Stimulated activated CD4-positive, alpha-beta T cell treated with anti-CD3 and anti-CD28 coated beads, TNF-alpha, amount 100 ng/mL, for 48 hours (primary cell): ENCODE data around the gene SLC9C2.
"Not testable (repeated sequence)": the region's sequence is repeated elsewhere in the genome, so short reads cannot be mapped to it uniquely, and the experiment has no call there.

ENCODE experiments used
- DNase-seq, 3 donors: peaks; one replicate each; pipeline ENCODE4 v3.0.0-alpha.2; 2020; ENCODE audit warnings: low read depth in 3 of 3

The SLC9C2 gene

GRCh38 chr1:173484276-173484675, 118.6 kb downstream of the SLC9C2 start:
- DNase-seq: no peak

GRCh38 chr1:173482683-173483082, 120.2 kb downstream of the SLC9C2 start:
- no peak for DNase-seq

GRCh38 chr1:173481195-173481772, 121.6 kb downstream of the SLC9C2 start:
- DNase-seq: no peak

DNA sequence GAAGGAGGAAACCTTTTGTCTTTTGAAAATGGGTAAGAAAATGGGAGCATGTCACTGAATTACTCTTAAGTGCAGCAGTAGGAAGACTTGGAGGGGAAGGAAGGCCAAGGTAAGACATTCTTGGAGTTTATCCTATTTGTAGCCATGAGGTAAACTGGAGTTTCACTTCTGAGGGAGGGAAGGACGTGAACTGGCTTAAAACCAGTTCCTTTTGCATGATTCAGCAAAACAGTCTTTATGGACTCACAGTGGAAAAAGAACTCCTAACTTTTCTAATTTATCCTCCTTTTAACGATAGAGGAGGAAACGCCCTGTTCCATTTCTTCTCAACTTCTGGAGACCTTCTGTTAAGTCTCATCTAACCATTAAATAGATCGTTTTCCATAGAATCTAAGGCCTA, 123.2 kb downstream of the SLC9C2 start:
- DNase-seq: no peak

DNA sequence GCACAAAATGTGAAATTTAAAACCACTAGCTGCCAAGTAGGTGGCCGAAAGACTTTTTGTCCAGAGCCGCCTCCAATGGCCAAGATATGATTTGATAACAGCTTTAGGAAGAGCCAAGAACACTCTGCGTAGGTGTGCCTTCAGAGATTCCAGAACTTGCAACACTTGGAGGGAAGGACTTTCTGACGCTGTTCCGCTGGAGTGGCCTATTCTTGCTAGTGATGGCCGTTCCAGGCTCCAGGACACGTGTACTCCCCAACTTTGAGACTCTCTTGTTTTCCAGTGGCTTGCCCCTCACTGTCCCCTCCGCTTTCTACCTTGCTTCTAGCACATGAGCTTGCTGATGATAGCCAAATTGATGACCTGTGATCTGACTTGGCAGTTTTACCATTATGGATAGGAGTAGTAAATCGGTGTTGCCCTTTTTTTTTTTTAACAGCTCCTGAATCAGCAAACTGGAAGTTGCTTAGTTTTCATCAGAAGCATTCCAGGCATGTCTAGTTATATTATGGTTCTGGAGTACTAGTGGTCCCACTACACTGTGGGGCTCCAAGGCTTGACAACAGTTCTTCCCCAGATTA, 124.7 kb downstream of the SLC9C2 start:
- DNase-seq: no peak

DNA sequence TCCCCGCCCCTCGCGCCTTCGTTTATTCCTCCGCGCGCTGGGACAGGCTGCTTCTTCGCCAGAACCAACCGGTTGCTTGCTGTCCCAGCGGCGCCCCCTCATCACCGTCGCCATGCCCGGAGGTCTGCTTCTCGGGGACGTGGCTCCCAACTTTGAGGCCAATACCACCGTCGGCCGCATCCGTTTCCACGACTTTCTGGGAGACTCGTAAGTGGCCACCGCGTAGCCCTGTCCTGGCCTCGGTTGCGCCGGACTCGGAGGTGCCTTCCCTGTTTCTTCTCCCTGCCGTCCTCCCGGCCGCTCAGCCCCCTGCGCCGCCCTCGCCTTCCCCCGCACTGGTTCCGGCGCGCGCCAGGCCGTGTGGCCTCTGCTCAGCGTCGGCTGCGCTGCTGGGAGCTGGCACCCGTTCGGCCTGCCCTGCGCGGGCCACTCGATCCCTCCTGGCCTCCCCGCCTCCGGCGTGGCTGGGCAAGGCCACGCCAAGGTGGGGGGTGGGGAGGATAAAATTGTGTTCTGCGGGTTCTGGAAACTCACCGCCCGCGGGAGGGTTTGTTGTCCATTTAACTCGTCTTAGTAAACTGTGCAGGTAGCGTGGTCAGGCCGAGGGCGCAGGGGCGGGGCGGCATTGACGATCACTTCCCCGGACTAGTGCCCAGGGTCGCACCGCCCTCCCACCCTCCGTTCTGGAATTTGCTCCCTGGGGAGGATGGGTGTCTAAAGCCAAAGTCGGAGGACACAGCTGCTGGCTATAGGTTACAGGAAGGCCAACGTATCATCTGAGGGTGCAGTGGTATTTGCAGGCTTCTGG, 125.4 kb downstream of the SLC9C2 start, which contains the start of gene PRDX6:
Gene PRDX6 (plus strand): TSS at position 50 of the 808 bp plus-strand sequence. CDS start 63 bp downstream, at position 113.
- peak in 2 of 3 donors; percentile 14 to 69 for DNase-seq

DNA sequence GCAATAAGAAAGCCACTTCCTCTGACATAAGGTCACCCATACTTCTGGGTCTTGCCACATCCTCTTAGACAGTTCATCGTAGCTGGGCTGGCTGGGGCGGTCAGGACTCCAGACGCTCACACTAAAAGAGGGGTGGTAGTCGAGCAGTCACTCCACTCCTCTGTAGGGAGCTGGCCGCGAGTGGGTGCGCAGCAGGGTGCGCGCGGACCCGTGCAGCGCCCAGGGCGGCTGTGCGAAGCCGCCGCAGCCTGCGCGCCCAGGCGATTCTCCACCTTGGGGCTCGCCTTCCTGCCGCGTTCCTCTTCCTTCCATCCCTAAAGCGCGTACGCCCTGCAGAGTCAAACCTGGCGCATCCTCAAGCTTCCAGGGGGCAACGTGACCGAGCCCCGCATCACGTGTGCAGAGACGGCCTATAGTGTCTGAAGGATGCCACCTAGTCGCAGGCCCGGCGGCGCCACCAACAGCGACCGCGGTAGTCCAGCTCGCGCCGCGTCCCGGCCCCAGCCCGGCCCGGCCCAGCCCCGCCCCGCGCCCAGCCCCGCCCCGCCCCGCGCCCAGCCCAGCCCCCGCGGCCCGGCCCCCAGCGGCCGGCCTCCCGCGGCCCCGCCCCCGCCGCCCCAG, 126.1 kb downstream of the SLC9C2 start:
- DNase-seq: peak; percentile 39 to 75 (median 66)

GRCh38 chr1:173476197-173476664, 126.6 kb downstream of the SLC9C2 start:
- DNase-seq: no peak

GRCh38 chr1:173475564-173476196, 127.2 kb downstream of the SLC9C2 start:
- peak in 1 of 3 donors; percentile 15 for DNase-seq

GRCh38 chr1:173474780-173475421, 128.0 kb downstream of the SLC9C2 start:
- not testable (repeated sequence) for DNase-seq

DNA sequence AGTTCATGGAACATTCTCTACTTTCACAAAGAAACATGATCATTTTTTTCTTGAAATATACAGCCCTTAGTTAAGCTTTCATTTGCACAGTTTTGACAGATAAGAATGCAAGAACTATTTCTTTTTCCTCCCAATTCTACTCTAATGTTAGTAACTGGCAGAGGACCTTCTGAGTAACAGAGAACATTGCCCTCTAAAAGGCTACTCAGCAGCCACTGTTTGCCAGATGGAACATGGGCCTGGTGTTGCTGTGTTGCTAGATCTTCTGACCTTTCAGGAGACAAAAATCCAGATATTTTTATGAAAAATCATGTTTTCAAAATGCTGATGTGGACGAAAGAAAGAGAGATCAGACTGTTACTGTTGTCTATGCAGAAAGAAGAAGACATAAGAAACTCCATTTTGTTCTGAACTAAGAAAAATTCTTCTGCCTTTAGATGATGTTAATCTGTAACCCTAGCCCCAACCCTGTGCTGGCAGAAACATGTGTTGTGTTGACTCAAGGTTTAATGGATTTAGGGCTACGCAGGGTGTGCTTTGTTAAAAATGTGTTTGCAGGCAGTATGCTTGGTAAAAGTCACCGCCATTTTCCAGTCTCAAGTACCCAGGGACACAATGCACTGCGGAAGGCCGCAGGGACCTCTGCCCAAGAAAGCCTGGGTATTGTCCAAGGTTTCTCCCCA, 128.6 kb downstream of the SLC9C2 start:
- no peak for DNase-seq

- no peak for DNase-seq
Observed at GRCh38 chr1:173473599-173474011, 129.3 kb downstream of the SLC9C2 start.

DNA sequence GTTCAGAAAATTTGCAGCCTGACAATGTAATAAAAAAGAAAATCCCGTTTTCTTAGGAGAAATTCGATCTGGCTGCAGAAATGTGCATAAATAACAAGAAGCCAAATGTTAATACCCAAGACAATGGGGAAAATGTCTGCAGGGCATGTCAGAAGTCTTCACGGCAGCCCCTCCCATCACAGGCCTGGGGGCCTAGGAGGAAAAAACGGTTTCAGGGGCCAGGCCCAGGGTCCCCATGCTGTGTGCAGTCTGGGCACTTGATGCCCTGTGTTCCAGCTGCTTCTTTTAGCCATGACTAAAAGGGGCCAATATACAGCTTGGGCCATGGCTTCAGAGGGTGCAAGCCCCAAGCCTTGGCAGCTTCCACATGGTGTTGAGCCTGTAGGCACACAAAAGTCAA, 132.3 kb downstream of the SLC9C2 start:
- no peak for DNase-seq

DNA sequence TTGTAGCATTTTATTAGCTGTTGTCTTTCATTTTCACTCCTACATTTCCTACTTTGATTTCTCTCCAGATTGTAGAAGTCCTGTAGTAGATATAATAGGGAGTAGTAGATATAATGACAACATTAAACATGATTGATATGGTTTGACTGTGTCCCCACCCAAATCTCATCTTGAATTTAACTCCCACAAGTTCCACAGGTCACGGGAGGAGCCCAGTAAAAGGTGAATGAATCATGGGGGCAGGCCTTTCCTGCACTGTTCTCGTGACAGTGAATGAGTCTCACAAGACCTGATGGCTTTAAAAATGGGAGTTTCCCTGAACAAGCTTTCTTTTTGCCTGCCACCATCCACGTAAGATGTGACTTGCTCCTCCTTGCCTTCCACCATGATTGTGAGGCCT, 133.2 kb downstream of the SLC9C2 start:
- DNase-seq: no peak

GRCh38 chr1:173467426-173467825, 135.4 kb downstream of the SLC9C2 start:
- DNase-seq: no peak

- not testable (repeated sequence) for DNase-seq
Observed at GRCh38 chr1:173464185-173464584, 138.7 kb downstream of the SLC9C2 start.

DNA sequence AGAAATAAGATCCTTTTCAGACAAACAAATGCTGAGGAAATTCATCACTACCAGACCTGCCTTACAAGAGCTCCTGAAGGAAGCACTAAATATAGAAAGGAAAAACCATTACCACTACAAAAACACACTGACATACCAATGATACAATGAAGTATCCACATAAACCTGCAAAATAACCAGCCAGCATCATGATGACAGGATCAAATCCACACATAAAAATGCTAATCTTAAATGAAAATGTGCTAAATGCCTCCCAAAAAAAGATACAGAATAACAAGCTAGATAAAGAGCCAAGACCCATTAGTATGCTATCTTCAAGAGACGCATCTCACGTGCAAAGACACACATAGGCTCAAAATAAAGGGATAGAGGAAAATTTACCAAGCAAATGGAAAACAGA, 140.2 kb downstream of the SLC9C2 start:
- DNase-seq: not testable (repeated sequence)

DNA sequence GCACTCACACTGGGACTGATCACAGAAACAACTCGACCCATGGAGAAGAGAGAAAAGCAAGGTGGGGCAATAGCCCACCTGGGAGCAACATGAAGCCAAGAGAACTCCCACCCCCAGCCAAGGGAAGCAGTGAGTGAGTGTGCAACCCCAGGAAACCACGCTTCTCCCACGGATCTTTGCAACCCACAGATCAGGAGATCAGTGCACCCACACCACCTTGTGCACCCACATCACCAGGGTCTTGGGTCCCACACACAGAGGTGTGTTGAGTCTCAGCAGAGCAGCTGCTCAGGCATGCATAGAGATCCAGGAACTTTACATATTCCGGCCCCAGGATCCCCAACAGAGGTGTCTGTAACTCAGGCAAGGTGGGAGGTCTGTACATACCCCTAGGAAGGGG, 143.0 kb downstream of the SLC9C2 start:
- DNase-seq: no peak

- DNase-seq: no peak
Observed at GRCh38 chr1:173454966-173455524, 147.8 kb downstream of the SLC9C2 start.

- no peak for DNase-seq
Observed at GRCh38 chr1:173453982-173454381, 148.9 kb downstream of the SLC9C2 start.
